HUES6 (cell line): ENCODE measurements around the gene PPP1R27.

Experiments
- H3K27ac ChIP-seq: 2 replicates; pipeline ENCODE4 v1.7.0; 2013; ENCODE audit warnings: low read depth, mild to moderate bottlenecking, low read length, inconsistent platforms
- H3K27me3 ChIP-seq: 2 replicates; pipeline ENCODE4 v1.6.1; 2013; ENCODE audit warnings: low read length; ENCODE audit not compliant: control insufficient read depth, insufficient read depth
- H3K36me3 ChIP-seq: 2 replicates; pipeline ENCODE4 v1.6.1; 2013; ENCODE audit warnings: low read length; ENCODE audit not compliant: control insufficient read depth, insufficient read depth
- H3K4me1 ChIP-seq: 2 replicates; pipeline ENCODE4 v1.6.1; 2013; ENCODE audit warnings: low read length; ENCODE audit not compliant: control insufficient read depth, insufficient read depth
- H3K4me3 ChIP-seq: 2 replicates; pipeline ENCODE4 v1.5.1; 2013; ENCODE audit warnings: low read depth, low read length
- H3K9ac ChIP-seq: one replicate; pipeline ENCODE4 v1.6.1; 2013; ENCODE audit warnings: mild to moderate bottlenecking, low read length
- H3K9me3 ChIP-seq: 2 replicates; pipeline ENCODE4 v1.6.1; 2013; ENCODE audit warnings: low read depth, low read length; ENCODE audit not compliant: control insufficient read depth, insufficient read depth

The PPP1R27 gene

GRCh38 chr17:81823820-81824550 is 10.9 kb downstream of the PPP1R27 start:
- no peaks in the 10 kb centered on the region for H3K27me3 ChIP-seq
- peaks cover 16% of the 10 kb centered on the region for H3K36me3 ChIP-seq
- H3K4me3 ChIP-seq, result no peak overlapping the region
- H3K4me1 ChIP-seq, result peaks cover 28% of the 10 kb centered on the region
- H3K9ac ChIP-seq, result no peak overlapping the region
- H3K27ac ChIP-seq, result no peak overlapping the region
- no peaks in the 10 kb centered on the region for H3K9me3 ChIP-seq

- H3K27me3 ChIP-seq, result no peaks in the 10 kb centered on the region
- no peak overlapping the region for H3K27ac ChIP-seq
- peaks cover 21% of the 10 kb centered on the region for H3K4me1 ChIP-seq
- H3K36me3 ChIP-seq, result peaks cover 16% of the 10 kb centered on the region
- no peak overlapping the region for H3K9ac ChIP-seq
- no peaks in the 10 kb centered on the region for H3K9me3 ChIP-seq
- H3K4me3 ChIP-seq, result no peak overlapping the region
Measured at GRCh38 chr17:81822996-81823819, 11.6 kb downstream of the PPP1R27 start.

GRCh38 chr17:81822312-81822637 is 12.6 kb downstream of the PPP1R27 start:
- H3K27ac ChIP-seq, result no peak overlapping the region
- H3K4me3 ChIP-seq, result no peak overlapping the region
- H3K36me3 ChIP-seq, result peaks cover 16% of the 10 kb centered on the region
- no peaks in the 10 kb centered on the region for H3K9me3 ChIP-seq
- H3K9ac ChIP-seq, result no peak overlapping the region
- no peaks in the 10 kb centered on the region for H3K27me3 ChIP-seq
- H3K4me1 ChIP-seq, result peaks cover 21% of the 10 kb centered on the region

GRCh38 chr17:81821603-81822311 is 13.1 kb downstream of the PPP1R27 start:
- Histone ChIP-seq H3K4me3 (no peak overlapping the region), H3K4me1 (peaks cover 21% of the 10 kb centered on the region), H3K27ac (no peak overlapping the region), H3K27me3 (no peaks in the 10 kb centered on the region), H3K9me3 (no peaks in the 10 kb centered on the region), H3K36me3 (peaks cover 16% of the 10 kb centered on the region), H3K9ac (no peak overlapping the region)

GRCh38 chr17:81821147-81821546 is 13.7 kb downstream of the PPP1R27 start:
- H3K9me3 ChIP-seq, result no peaks in the 10 kb centered on the region
- H3K36me3 ChIP-seq, result peaks cover 16% of the 10 kb centered on the region
- no peak overlapping the region for H3K27ac ChIP-seq
- H3K9ac ChIP-seq, result no peak overlapping the region
- no peaks in the 10 kb centered on the region for H3K27me3 ChIP-seq
- H3K4me1 ChIP-seq, result peaks cover 20% of the 10 kb centered on the region
- no peak overlapping the region for H3K4me3 ChIP-seq

GRCh38 chr17:81819708-81820107 is 15.1 kb downstream of the PPP1R27 start:
- H3K36me3 ChIP-seq, result peaks cover 16% of the 10 kb centered on the region
- H3K9me3 ChIP-seq, result no peaks in the 10 kb centered on the region
- no peaks in the 10 kb centered on the region for H3K27me3 ChIP-seq
- peaks cover 13% of the 10 kb centered on the region for H3K4me1 ChIP-seq
- no peak overlapping the region for H3K9ac ChIP-seq
- no peak overlapping the region for H3K4me3 ChIP-seq
- no peak overlapping the region for H3K27ac ChIP-seq

- Histone ChIP-seq H3K9ac (no peak overlapping the region), H3K9me3 (no peaks in the 10 kb centered on the region), H3K36me3 (peaks cover 6% of the 10 kb centered on the region), H3K4me3 (no peak overlapping the region), H3K4me1 (peaks cover 13% of the 10 kb centered on the region), H3K27me3 (no peaks in the 10 kb centered on the region), H3K27ac (no peak overlapping the region)
Measured at GRCh38 chr17:81817758-81818147, 17.1 kb downstream of the PPP1R27 start.

GRCh38 chr17:81815646-81815986 is 19.2 kb downstream of the PPP1R27 start:
- no peak overlapping the region for H3K4me3 ChIP-seq
- H3K9ac ChIP-seq, result no peak overlapping the region
- H3K9me3 ChIP-seq, result no peaks in the 10 kb centered on the region
- H3K4me1 ChIP-seq, result peaks cover 9% of the 10 kb centered on the region
- H3K27ac ChIP-seq, result no peak overlapping the region
- H3K36me3 ChIP-seq, result no peaks in the 10 kb centered on the region
- H3K27me3 ChIP-seq, result no peaks in the 10 kb centered on the region; the same call in 1 of the 2 replicates

GRCh38 chr17:81814748-81815645 is 19.9 kb downstream of the PPP1R27 start:
- H3K4me1 ChIP-seq, result peaks cover 7% of the 10 kb centered on the region
- H3K9ac ChIP-seq, result no peak overlapping the region
- H3K27me3 ChIP-seq, result no peaks in the 10 kb centered on the region; the same call in 1 of the 2 replicates
- no peaks in the 10 kb centered on the region for H3K36me3 ChIP-seq
- H3K9me3 ChIP-seq, result no peaks in the 10 kb centered on the region
- no peak overlapping the region for H3K4me3 ChIP-seq
- no peak overlapping the region for H3K27ac ChIP-seq

GRCh38 chr17:81813861-81814683 is 20.8 kb downstream of the PPP1R27 start:
- H3K9me3 ChIP-seq, result no peaks in the 10 kb centered on the region
- no peak overlapping the region for H3K9ac ChIP-seq
- H3K27me3 ChIP-seq, result peaks cover 6% of the 10 kb centered on the region; the same call in 1 of the 2 replicates
- H3K4me1 ChIP-seq, result 0 out of 2 replicates have a peak, but pooled peaks cover 5% of the 10 kb centered on the region
- H3K27ac ChIP-seq, result no peak overlapping the region
- H3K36me3 ChIP-seq, result no peaks in the 10 kb centered on the region
- H3K4me3 ChIP-seq, result no peak overlapping the region
